ENCODE results near the gene PFDN1. TPM values are rescaled to one million over a fixed set of nuclear protein-coding genes. Genes with fewer than 3 reads are reported as not detected.

The PFDN1 gene
- total RNA-seq, 1 donor from 2014 or later: 57.9 TPM

- intact Hi-C loops (cut with micrococcal nuclease): no loop called here
- no peak overlapping the region for H3K4me3 Mint-ChIP-seq
These were observed 20.1 kb upstream of the PFDN1 start for GRCh38 chr5:140322751-140323731.

DNA sequence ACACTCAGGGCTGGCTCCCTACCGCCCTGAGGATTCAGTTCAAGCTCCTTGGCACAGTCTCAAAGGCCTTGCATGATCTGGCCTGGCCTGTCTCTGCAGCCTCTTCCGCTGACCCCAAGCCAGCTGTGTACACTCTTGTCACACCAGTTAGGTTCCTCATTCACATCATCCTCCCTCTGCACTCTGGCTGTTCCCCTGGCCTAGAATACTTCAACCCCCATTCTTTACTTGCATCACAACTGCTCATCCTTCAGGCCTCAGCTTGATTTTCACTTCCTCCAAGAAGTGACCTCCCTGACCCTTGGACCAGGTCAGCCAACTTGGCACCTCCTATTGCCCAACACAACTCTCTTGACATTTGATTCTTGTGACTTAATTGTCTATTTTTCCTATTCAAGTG is 18.9 kb upstream of the PFDN1 start:
- Mint-ChIP-seq H3K27ac (no peak overlapping the region), H3K4me1 (peaks cover 14% of the 10 kb centered on the region), H3K9me3 (peaks cover 8% of the 10 kb centered on the region), H3K27me3 (peaks cover 7% of the 10 kb centered on the region), H3K36me3 (ENCODE audit: low read depth) (no peaks in the 10 kb centered on the region), H3K4me3 (no peak overlapping the region)
- intact Hi-C loops (cut with micrococcal nuclease): no loop called here
- DNase-seq: no peak

More at GRCh38 chr5:140322751-140323731, 20.1 kb upstream of the PFDN1 start:
- H3K27me3 Mint-ChIP-seq: peaks cover 3% of the 10 kb centered on the region
- H3K36me3 Mint-ChIP-seq (ENCODE audit: low read depth): no peaks in the 10 kb centered on the region
- H3K9me3 Mint-ChIP-seq: peaks cover 8% of the 10 kb centered on the region
- DNase-seq: no peak
- no peak overlapping the region for H3K27ac Mint-ChIP-seq
- peaks cover 14% of the 10 kb centered on the region for H3K4me1 Mint-ChIP-seq

DNA sequence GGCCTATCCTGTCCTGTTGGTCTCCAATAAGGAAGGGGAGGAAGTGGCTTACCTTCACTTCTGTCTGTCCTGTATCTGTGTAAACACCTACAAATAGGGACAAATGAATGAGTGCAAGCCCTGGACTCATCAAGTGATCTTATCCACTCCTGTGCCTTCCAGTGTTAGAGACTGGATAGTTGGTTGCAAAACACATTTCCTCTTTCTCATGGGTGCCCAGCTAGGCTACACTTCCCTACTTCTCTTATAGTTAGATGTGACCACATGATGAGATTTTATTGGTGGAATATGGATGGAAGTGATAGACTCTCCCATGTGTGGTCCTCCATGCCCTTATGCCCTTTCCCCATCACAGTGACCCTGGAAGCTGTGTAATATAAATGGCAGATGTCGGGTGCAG is 16.9 kb upstream of the PFDN1 start:
- H3K4me3 Mint-ChIP-seq: no peak overlapping the region
- intact Hi-C loops (cut with micrococcal nuclease): no loop called here
- no peaks in the 10 kb centered on the region for H3K36me3 Mint-ChIP-seq (ENCODE audit: low read depth)
- H3K9me3 Mint-ChIP-seq: peaks cover 8% of the 10 kb centered on the region
- H3K4me1 Mint-ChIP-seq: peaks cover 9% of the 10 kb centered on the region
- peaks cover 6% of the 10 kb centered on the region for H3K27me3 Mint-ChIP-seq
- DNase-seq: no peak
- no peak overlapping the region for H3K27ac Mint-ChIP-seq

- intact Hi-C loops (cut with micrococcal nuclease): no loop called here
- H3K4me3 Mint-ChIP-seq: no peak overlapping the region
These were observed 15.9 kb upstream of the PFDN1 start for GRCh38 chr5:140318792-140319191.

DNA sequence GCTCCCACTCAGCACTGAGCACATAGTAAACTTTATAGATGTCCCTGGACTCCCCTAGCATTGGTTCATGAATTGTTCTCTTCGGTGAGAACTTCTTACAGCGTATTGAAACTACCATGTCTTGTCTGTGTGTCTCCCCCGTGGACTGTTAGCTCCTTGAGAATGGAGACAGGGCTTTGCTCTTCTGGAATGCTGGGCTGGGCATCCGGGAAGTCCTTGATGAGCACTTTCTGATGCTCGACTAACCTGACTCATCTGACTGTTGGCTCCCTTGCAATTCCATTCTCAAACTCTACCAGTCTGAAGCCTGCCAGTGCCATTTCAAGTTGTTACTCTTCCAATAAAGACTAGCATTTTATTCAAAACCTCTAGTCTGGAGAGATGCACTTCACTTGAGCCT is 15.0 kb upstream of the PFDN1 start:
- H3K27me3 Mint-ChIP-seq: peaks cover 6% of the 10 kb centered on the region
- H3K4me3 Mint-ChIP-seq: no peak overlapping the region
- DNase-seq: no peak
- H3K27ac Mint-ChIP-seq: no peak overlapping the region
- intact Hi-C loops (cut with micrococcal nuclease): no loop called here
- H3K9me3 Mint-ChIP-seq: peaks cover 8% of the 10 kb centered on the region
- peaks cover 3% of the 10 kb centered on the region for H3K4me1 Mint-ChIP-seq
- H3K36me3 Mint-ChIP-seq (ENCODE audit: low read depth): no peaks in the 10 kb centered on the region

More at GRCh38 chr5:140318792-140319191, 15.9 kb upstream of the PFDN1 start:
- H3K27ac Mint-ChIP-seq: no peak overlapping the region
- H3K27me3 Mint-ChIP-seq: peaks cover 6% of the 10 kb centered on the region
- peaks cover 8% of the 10 kb centered on the region for H3K9me3 Mint-ChIP-seq
- peaks cover 2% of the 10 kb centered on the region for H3K4me1 Mint-ChIP-seq
- no peaks in the 10 kb centered on the region for H3K36me3 Mint-ChIP-seq (ENCODE audit: low read depth)
- DNase-seq: no peak

DNA sequence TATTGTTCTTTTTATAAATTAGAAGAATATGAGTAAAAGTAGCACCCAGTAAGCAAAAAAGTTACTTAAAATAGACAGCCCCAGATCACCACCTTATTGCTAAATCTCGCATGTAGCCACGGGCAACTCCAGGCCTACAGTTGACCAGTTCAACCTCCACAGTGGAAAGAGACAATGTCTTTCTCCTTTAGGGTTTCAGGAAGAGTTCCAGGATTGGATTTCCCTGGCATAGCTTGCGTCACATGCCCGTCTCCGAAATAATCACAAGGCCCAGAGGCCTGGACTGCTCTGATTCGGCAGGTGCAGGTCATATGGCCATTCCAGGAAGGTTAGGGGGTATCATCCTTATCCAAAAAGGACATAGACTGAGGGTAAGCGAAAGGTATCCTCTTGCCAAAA is 9.9 kb upstream of the PFDN1 start:
- no peak for DNase-seq
- Mint-ChIP-seq H3K36me3 (ENCODE audit: low read depth) (no peaks in the 10 kb centered on the region), H3K9me3 (no peaks in the 10 kb centered on the region), H3K4me3 (no peak overlapping the region), H3K27me3 (peaks cover 9% of the 10 kb centered on the region), H3K4me1 (peaks cover 12% of the 10 kb centered on the region), H3K27ac (no peak overlapping the region)
- intact Hi-C loops (cut with micrococcal nuclease): no loop called here

DNA sequence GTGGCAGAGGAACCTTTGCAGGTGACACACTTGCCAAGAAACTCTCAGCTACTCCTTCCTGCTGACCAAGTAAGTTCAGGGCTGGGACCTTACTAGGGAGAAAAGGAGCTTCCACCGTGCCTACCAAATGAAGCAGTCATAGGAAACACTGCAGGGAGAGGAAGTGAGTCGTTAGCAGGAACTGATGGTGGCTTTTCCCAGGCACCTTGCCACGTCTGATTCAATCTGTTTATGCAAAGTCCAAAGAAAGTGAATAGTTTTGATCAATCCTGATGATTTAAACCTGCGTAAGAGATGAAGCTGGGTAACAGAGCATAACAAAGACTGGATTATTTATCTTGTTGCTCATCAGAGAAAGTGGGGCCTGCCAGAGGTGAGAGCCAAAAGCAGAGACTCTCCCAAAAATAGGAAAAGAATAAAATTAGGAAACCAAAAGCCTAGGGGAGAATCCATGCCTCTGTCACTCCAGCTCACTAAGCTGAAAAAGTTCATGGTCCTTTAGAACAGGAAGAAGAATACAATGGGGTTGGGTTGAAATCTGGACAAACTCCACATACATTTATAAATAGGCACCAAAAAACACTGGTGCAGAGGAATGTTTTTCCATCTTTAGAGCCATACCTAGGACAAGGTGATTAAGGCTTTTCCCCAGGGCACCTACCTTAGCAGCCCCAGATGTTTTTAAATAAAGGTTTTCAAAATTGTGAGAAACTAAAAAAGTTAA is 9.3 kb upstream of the PFDN1 start:
- Mint-ChIP-seq H3K9me3 (no peaks in the 10 kb centered on the region), H3K27me3 (peaks cover 8% of the 10 kb centered on the region), H3K4me1 (peaks cover 12% of the 10 kb centered on the region), H3K4me3 (peak overlapping the region; percentile 1), H3K36me3 (ENCODE audit: low read depth) (no peaks in the 10 kb centered on the region), H3K27ac (no peak overlapping the region)
- no peak for DNase-seq
- intact Hi-C loops (cut with micrococcal nuclease): no loop called here

DNA sequence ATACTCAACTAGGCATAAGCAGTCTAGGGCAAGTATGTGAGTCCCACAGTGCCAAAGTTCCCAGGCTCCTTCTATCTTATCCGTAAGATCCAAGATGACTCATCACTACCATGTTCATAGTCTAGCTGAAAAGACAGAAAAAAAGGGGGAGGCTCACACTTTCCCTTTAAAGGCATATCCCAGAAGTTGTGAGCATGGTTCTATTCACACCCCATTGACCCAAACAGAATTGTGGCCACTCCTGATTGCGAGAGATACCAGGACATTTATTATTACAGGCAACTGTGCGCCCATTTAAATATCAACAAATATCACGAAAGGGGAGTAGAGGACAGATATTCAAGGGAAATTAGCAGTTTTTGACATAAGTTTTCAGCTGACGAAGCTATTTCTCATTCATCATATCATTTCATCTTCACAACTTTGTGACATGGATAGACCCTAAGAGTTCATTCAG is 8.1 kb upstream of the PFDN1 start:
- DNase-seq: no peak
- Mint-ChIP-seq H3K9me3 (no peaks in the 10 kb centered on the region), H3K27me3 (peaks cover 9% of the 10 kb centered on the region), H3K27ac (no peak overlapping the region), H3K4me3 (no peak overlapping the region), H3K36me3 (ENCODE audit: low read depth) (no peaks in the 10 kb centered on the region), H3K4me1 (peaks cover 12% of the 10 kb centered on the region)
- intact Hi-C loops (cut with micrococcal nuclease): no loop called here

- Mint-ChIP-seq H3K9me3 (no peaks in the 10 kb centered on the region), H3K36me3 (ENCODE audit: low read depth) (no peaks in the 10 kb centered on the region), H3K4me3 (no peak overlapping the region), H3K4me1 (peaks cover 12% of the 10 kb centered on the region), H3K27ac (no peak overlapping the region), H3K27me3 (peaks cover 9% of the 10 kb centered on the region)
- DNase-seq: no peak
- intact Hi-C loops (cut with micrococcal nuclease): no loop called here
These were observed 7.5 kb upstream of the PFDN1 start for GRCh38 chr5:140310434-140310833.

DNA sequence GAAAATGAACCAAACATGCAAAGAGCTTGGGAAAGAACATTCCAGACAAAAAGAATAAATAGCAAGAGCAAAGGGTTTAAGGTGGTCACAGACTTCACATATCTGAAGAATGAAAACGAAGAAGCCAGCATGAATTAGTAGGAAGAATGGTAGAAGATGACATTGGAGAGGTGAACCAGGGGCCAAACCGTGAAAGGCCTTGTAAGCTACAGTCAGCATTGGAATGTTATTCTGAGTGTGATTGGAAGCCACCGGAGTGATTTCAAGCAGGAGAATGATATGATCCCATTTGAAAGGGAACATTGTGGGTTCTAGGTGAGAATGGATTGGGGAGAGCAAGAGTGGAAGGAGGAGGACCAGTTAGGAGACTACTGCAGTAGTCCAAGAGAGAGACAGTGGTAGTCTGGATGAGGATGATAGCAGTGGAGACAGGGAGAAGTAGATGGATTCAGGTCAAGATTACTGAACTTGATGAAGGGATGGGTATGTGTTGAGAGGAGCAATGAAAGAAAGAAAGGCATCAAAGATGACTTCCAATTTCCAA is 6.9 kb upstream of the PFDN1 start:
- Mint-ChIP-seq H3K4me1 (peaks cover 12% of the 10 kb centered on the region), H3K36me3 (ENCODE audit: low read depth) (no peaks in the 10 kb centered on the region), H3K27ac (no peak overlapping the region), H3K27me3 (peaks cover 9% of the 10 kb centered on the region), H3K9me3 (no peaks in the 10 kb centered on the region), H3K4me3 (no peak overlapping the region)
- DNase-seq: no peak
- intact Hi-C loops (cut with micrococcal nuclease): no loop called here

DNA sequence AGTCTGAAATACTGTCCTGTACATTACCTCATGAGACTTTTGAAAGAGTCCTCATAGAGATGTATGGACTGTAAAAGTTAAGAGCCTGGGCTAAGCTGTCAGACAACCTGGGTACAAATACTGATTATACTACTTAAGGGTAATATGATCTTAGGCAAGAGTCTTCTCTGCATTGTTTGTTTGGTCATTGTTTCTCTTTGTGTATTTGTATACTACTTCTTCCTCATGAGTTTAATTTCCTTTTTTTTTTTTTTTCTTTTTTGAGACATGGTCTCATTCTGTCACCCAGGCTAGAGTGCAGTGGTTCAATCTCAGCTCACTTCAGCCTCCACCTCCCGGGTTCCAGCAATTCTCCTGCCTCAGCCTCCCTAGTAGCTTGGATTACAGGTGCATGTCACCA is 2.6 kb upstream of the PFDN1 start:
- H3K27ac Mint-ChIP-seq: no peak overlapping the region
- intact Hi-C loops (cut with micrococcal nuclease): no loop called here
- no peak for DNase-seq
- no peaks in the 10 kb centered on the region for H3K9me3 Mint-ChIP-seq
- H3K27me3 Mint-ChIP-seq: peaks cover 9% of the 10 kb centered on the region
- H3K4me3 Mint-ChIP-seq: no peak overlapping the region
- peaks cover 11% of the 10 kb centered on the region for H3K4me1 Mint-ChIP-seq
- H3K36me3 Mint-ChIP-seq (ENCODE audit: low read depth): peaks cover 1% of the 10 kb centered on the region

GRCh38 chr5:140303966-140304365 is 1.1 kb upstream of the PFDN1 start:
- H3K36me3 Mint-ChIP-seq (ENCODE audit: low read depth): peaks cover 8% of the 10 kb centered on the region
- no peaks in the 10 kb centered on the region for H3K9me3 Mint-ChIP-seq
- H3K27me3 Mint-ChIP-seq: peaks cover 4% of the 10 kb centered on the region
- H3K4me3 Mint-ChIP-seq: no peak overlapping the region
- intact Hi-C loops (cut with micrococcal nuclease): loop anchor here (1.0 to 5.0 kb wide), 4 partner anchors 37 to 408 kb away; partner anchors contain the start of gene HBEGF
- H3K4me1 Mint-ChIP-seq: peaks cover 15% of the 10 kb centered on the region
- no peak overlapping the region for H3K27ac Mint-ChIP-seq
- no peak for DNase-seq

DNA sequence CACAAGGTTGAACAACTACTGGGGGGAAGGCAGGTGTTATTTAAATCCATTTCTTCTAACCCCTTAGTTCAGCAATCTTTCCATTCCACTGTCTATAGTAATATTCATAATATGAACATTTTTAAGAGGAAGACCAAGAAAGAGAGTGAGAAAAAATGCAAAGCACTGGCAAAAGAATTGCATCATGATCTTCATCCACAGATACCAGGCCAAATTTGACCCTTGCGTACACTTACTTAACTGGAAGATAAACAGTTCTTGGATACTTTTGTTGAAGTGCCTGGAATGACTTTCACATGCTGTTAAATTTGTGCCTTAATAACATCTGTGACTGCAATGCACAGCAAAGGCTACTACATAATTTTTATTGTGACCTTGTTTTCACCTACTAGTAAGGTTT is 1.8 kb downstream of the PFDN1 start:
- no peak for DNase-seq
- H3K27ac Mint-ChIP-seq: no peak overlapping the region
- peaks cover 21% of the 10 kb centered on the region for H3K4me1 Mint-ChIP-seq
- intact Hi-C loops (cut with micrococcal nuclease): loop anchor here (5.0 kb wide), 2 partner anchors 34 to 411 kb away; no protein-coding TSS in a partner anchor
- H3K27me3 Mint-ChIP-seq: no peaks in the 10 kb centered on the region
- peaks cover 20% of the 10 kb centered on the region for H3K36me3 Mint-ChIP-seq (ENCODE audit: low read depth)
- H3K9me3 Mint-ChIP-seq: no peaks in the 10 kb centered on the region
- peak overlapping the region; percentile 32 for H3K4me3 Mint-ChIP-seq

- no peaks in the 10 kb centered on the region for H3K27me3 Mint-ChIP-seq
- no peaks in the 10 kb centered on the region for H3K9me3 Mint-ChIP-seq
These were observed 3.8 kb downstream of the PFDN1 start for GRCh38 chr5:140299056-140299455.

More at GRCh38 chr5:140299056-140299455, 3.8 kb downstream of the PFDN1 start:
- no peak for DNase-seq
- H3K36me3 Mint-ChIP-seq (ENCODE audit: low read depth): peaks cover 21% of the 10 kb centered on the region
- no peak overlapping the region for H3K4me3 Mint-ChIP-seq
- H3K27ac Mint-ChIP-seq: no peak overlapping the region
- H3K4me1 Mint-ChIP-seq: peaks cover 27% of the 10 kb centered on the region
- intact Hi-C loops (cut with micrococcal nuclease): no loop called here

All from activated CD4-positive, alpha-beta T cell treated with anti-CD3 and anti-CD28 coated beads, Interleukin-2, amount 10 ng/mL, durations not matched to agents 24 days and 14 days (primary cell).